ENCODE data around the gene SLC23A2.

SLC23A2 gene

DNA sequence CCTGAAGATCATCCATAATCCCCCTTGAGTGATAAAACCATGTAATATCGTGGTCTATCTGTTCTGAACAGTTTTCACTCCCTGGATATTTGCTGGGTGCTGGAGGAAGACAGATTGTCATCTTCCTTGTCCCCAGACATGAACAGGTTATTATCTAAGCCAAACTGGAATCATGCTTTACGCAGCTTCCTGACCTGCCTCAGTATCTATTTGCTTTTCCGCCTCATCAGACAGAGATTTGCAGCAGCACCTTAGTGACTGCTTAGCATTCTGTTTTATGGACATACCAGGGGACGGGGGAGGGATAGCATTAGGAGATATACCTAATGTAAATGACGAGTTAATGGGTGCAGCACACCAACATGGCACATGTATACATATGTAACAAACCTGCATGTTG, 124.6 kb downstream of the SLC23A2 start:
- Histone ChIP-seq H3K4me1 (ENCODE audit: control insufficient read depth, insufficient read depth, low read length, unreplicated experiment) (no peaks in the 10 kb centered on the region), H3K27ac (ENCODE audit: low read depth, low read length) (no peak overlapping the region), H3K4me3 (ENCODE audit: low read depth, low read length) (no peak overlapping the region), H3K79me2 (ENCODE audit: control insufficient read depth, insufficient read depth, low read length, unreplicated experiment) (no peaks in the 10 kb centered on the region), H3K27me3 (ENCODE audit: insufficient read depth, low read length) (no peaks in the 10 kb centered on the region), H2AFZ (ENCODE audit: low read length, unreplicated experiment) (no peak overlapping the region), H3K36me3 (ENCODE audit: insufficient read depth, low read length) (0 out of 2 replicates have a peak, but pooled peaks cover 3% of the 10 kb centered on the region)

DNA sequence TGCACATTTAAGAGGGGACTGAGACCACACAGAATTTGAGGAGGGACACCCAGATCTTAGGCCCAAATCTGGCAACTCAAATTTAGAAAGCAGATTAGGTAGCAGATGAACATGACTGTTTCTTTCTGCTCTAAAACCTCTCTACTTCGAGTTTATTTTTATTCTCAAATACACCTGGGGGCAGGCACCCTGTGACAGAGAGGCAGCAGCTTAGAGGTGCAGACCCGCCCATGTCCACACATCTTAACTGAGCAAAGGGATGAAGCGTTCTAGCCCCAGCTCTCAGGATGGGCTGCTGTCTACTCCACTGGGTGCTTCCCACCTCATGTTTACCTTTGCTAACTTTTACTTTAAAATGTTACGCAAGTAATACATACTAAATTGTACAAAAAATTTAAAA, 125.0 kb downstream of the SLC23A2 start:
- Histone ChIP-seq H3K27me3 (ENCODE audit: insufficient read depth, low read length) (no peaks in the 10 kb centered on the region), H3K79me2 (ENCODE audit: control insufficient read depth, insufficient read depth, low read length, unreplicated experiment) (no peaks in the 10 kb centered on the region), H3K4me1 (ENCODE audit: control insufficient read depth, insufficient read depth, low read length, unreplicated experiment) (no peaks in the 10 kb centered on the region), H3K27ac (ENCODE audit: low read depth, low read length) (no peak overlapping the region), H2AFZ (ENCODE audit: low read length, unreplicated experiment) (no peak overlapping the region), H3K4me3 (ENCODE audit: low read depth, low read length) (no peak overlapping the region), H3K36me3 (ENCODE audit: insufficient read depth, low read length) (0 out of 2 replicates have a peak, but pooled peaks cover 3% of the 10 kb centered on the region)

DNA sequence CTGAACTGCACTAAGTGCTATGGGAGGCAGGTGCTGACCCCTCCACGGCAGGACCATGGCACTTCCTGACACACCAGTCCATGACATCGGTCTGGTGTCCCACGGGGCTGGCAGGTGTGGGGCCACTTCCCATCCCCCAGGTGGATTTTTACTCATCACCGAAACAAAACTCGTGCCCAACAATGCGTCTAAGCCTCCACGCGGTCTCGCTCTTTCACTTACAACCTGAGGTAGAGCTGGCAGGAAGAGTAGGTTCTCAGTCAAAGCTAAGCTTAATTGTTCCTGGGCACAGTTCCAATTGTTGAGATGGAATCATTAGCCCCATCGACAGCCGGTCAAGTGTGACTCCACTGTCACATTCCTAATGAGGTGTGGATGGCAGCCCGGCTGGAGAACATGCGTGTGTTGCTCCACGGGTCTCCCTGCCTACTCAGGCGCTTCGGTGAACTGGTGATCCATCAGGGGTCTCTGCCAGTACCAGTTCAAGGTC, 125.7 kb downstream of the SLC23A2 start:
- Histone ChIP-seq H3K79me2 (ENCODE audit: control insufficient read depth, insufficient read depth, low read length, unreplicated experiment) (no peaks in the 10 kb centered on the region), H3K4me1 (ENCODE audit: control insufficient read depth, insufficient read depth, low read length, unreplicated experiment) (no peaks in the 10 kb centered on the region), H3K36me3 (ENCODE audit: insufficient read depth, low read length) (0 out of 2 replicates have a peak, but pooled peaks cover 3% of the 10 kb centered on the region), H3K27me3 (ENCODE audit: insufficient read depth, low read length) (no peaks in the 10 kb centered on the region), H2AFZ (ENCODE audit: low read length, unreplicated experiment) (no peak overlapping the region), H3K4me3 (ENCODE audit: low read depth, low read length) (no peak overlapping the region), H3K27ac (ENCODE audit: low read depth, low read length) (no peak overlapping the region)

DNA sequence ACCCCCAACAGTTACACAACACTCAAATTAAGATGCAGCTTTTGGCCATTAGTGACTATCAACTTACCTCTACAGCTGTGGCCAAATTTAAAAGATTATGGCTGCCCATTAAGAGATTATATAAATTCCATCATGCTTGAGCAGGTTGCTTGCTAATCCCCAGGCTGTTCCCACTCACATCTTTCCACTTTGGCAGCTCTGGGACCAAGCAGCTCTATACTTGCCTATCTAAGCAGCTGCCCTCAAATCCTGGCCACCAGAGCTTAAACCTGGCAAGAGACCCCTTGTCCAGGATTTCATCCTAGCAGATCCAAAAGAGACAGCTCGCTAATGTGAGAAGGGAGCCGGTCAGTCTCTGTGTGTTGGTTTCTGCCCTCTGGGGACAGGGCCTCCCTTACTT, 127.9 kb downstream of the SLC23A2 start:
- Histone ChIP-seq H3K79me2 (ENCODE audit: control insufficient read depth, insufficient read depth, low read length, unreplicated experiment) (no peaks in the 10 kb centered on the region), H3K27me3 (ENCODE audit: insufficient read depth, low read length) (no peaks in the 10 kb centered on the region), H2AFZ (ENCODE audit: low read length, unreplicated experiment) (no peak overlapping the region), H3K27ac (ENCODE audit: low read depth, low read length) (no peak overlapping the region), H3K36me3 (ENCODE audit: insufficient read depth, low read length) (peaks cover 3% of the 10 kb centered on the region; the same call in 1 of the 2 replicates), H3K4me3 (ENCODE audit: low read depth, low read length) (no peak overlapping the region), H3K4me1 (ENCODE audit: control insufficient read depth, insufficient read depth, low read length, unreplicated experiment) (no peaks in the 10 kb centered on the region)

DNA sequence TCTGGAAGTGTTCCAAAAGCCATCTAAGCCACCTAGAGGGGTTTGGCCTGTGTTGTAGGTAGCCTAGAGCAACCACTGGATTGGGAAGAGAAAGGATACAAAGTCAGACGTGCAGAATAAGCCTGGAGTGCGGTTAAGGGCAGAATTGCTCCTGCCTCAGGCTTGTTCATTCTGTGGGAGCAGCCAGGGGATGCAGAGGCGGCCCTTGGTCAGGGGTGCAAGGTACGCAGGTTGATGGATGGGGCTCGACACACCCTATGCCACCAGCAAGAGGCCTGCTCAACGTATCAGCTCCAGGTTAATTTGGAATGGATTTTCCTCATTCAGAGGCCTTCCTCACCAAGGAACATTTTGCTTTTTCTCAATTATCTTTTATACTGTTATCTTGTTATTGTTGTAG, 129.8 kb downstream of the SLC23A2 start:
- Histone ChIP-seq H2AFZ (ENCODE audit: low read length, unreplicated experiment) (no peak overlapping the region), H3K79me2 (ENCODE audit: control insufficient read depth, insufficient read depth, low read length, unreplicated experiment) (no peaks in the 10 kb centered on the region), H3K4me1 (ENCODE audit: control insufficient read depth, insufficient read depth, low read length, unreplicated experiment) (no peaks in the 10 kb centered on the region), H3K4me3 (ENCODE audit: low read depth, low read length) (no peak overlapping the region), H3K27ac (ENCODE audit: low read depth, low read length) (no peak overlapping the region), H3K36me3 (ENCODE audit: insufficient read depth, low read length) (peaks cover 3% of the 10 kb centered on the region; the same call in 1 of the 2 replicates), H3K27me3 (ENCODE audit: insufficient read depth, low read length) (no peaks in the 10 kb centered on the region)

DNA sequence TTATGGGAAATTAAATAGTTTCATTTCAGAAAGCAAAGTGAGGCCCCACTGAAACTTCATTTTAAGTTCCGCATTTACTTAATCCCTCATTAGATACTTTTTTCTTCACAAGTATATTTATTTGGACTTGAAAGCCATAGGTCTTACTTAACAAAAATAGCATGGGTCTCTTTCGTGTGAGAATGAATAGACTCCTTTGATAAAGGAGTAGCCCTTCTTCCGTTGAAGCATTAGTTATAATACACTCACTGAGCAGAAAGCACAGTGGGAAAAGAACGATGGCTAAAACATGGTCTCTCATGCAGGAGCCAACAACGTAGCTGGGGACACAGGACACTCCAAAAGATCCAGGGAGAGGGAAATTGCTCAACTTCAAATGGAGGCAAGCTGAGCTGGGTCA, 130.4 kb downstream of the SLC23A2 start:
- H2AFZ ChIP-seq (ENCODE audit: low read length, unreplicated experiment) = no peak overlapping the region
- no peak overlapping the region for H3K27ac ChIP-seq (ENCODE audit: low read depth, low read length)
- no peaks in the 10 kb centered on the region for H3K27me3 ChIP-seq (ENCODE audit: insufficient read depth, low read length)
- peaks cover 3% of the 10 kb centered on the region; the same call in 1 of the 2 replicates for H3K36me3 ChIP-seq (ENCODE audit: insufficient read depth, low read length)
- H3K4me1 ChIP-seq (ENCODE audit: control insufficient read depth, insufficient read depth, low read length, unreplicated experiment) = no peaks in the 10 kb centered on the region
- no peaks in the 10 kb centered on the region for H3K79me2 ChIP-seq (ENCODE audit: control insufficient read depth, insufficient read depth, low read length, unreplicated experiment)
- no peak overlapping the region for H3K4me3 ChIP-seq (ENCODE audit: low read depth, low read length)

DNA sequence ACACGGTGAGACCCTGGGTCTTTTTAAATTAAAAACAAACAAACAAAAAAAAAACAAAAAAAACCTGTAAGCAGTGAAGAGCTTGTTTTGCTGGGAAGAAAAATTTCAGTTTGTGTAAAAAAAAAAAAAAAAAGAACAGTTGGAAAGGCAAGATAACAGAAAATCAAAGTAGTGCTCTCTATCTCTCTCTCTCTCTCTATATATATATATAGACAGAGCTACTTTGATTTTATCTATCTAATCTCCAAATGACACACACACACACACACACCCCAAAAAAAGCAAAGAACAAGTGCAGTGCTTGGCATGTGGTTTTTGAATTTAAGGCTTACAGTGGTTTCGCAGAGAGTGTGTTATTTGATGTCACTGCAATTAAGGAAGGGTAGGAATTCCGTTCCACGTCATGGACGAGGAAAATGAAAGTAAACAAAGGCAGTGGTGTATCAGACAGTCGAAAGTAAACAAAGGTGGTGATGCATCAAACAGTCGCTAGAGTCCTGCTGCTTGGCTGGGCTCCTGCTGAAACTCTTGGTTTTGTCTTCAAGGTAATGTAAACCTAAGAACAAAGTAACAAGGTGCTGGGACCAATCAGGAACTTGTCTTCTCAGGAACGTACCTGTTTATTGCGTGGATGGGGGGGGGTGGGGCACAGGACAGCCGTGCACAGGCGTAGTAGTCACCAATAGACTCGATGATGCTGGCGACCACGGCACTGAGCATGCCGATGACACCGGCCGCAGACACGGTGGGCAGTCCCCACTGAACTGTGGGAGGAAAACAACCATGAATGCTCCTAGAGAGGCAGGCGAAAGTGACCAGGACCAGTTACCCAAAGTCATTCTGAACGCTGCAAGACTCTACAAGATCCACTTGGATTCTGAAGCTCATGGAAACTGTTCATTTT, 131.8 kb downstream of the SLC23A2 start:
- no peak overlapping the region for H3K27ac ChIP-seq (ENCODE audit: low read depth, low read length)
- no peaks in the 10 kb centered on the region for H3K27me3 ChIP-seq (ENCODE audit: insufficient read depth, low read length)
- no peaks in the 10 kb centered on the region for H3K79me2 ChIP-seq (ENCODE audit: control insufficient read depth, insufficient read depth, low read length, unreplicated experiment)
- H3K4me3 ChIP-seq (ENCODE audit: low read depth, low read length) = no peak overlapping the region
- H2AFZ ChIP-seq (ENCODE audit: low read length, unreplicated experiment) = no peak overlapping the region
- peaks cover 3% of the 10 kb centered on the region; the same call in 1 of the 2 replicates for H3K36me3 ChIP-seq (ENCODE audit: insufficient read depth, low read length)
- no peaks in the 10 kb centered on the region for H3K4me1 ChIP-seq (ENCODE audit: control insufficient read depth, insufficient read depth, low read length, unreplicated experiment)

DNA sequence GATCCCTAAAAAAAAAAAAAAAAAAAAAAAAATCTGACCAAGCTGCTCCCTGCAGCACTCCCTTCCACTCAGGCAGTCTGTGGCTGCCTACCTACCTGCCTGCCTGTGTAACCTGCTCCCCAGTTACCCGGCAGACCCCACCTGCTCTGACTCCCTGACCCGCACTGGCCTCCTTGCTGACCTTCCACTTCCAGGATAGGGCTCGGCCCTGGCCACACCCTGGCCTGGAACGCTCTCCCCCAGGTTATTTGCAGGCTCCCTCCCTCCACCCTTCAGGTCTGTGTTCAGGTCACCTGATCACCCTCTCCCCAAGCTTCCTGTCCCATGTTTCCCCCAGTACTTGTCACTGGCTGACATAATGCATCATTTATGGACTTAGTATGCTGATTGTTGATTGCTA, 134.3 kb downstream of the SLC23A2 start:
- Histone ChIP-seq H2AFZ (ENCODE audit: low read length, unreplicated experiment) (no peak overlapping the region), H3K4me1 (ENCODE audit: control insufficient read depth, insufficient read depth, low read length, unreplicated experiment) (no peaks in the 10 kb centered on the region), H3K36me3 (ENCODE audit: insufficient read depth, low read length) (no peaks in the 10 kb centered on the region; the same call in 1 of the 2 replicates), H3K79me2 (ENCODE audit: control insufficient read depth, insufficient read depth, low read length, unreplicated experiment) (no peaks in the 10 kb centered on the region), H3K27me3 (ENCODE audit: insufficient read depth, low read length) (no peaks in the 10 kb centered on the region), H3K4me3 (ENCODE audit: low read depth, low read length) (no peak overlapping the region), H3K27ac (ENCODE audit: low read depth, low read length) (no peak overlapping the region)

DNA sequence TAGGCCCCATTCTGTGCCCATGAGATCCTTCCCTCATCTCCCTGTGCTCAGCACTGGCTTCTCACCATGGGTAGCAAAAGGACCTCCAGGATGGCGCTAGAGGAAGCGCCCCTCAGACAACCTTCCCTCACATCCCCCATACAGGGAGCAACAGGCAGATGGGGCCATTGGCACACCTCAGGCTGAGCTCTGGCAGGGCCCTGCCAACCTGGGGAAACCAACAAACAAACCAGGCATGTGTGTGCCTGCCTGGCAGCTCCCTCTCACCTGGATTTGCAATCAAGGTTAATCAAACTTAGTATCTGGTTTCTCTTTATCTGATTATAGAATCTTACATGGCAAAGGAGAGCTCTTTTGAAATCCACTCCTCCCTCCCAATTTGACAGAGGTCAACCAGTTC, 134.9 kb downstream of the SLC23A2 start:
- no peaks in the 10 kb centered on the region for H3K27me3 ChIP-seq (ENCODE audit: insufficient read depth, low read length)
- H3K4me3 ChIP-seq (ENCODE audit: low read depth, low read length) = no peak overlapping the region
- H3K36me3 ChIP-seq (ENCODE audit: insufficient read depth, low read length) = peaks cover 5% of the 10 kb centered on the region; the same call in 1 of the 2 replicates
- no peak overlapping the region for H2AFZ ChIP-seq (ENCODE audit: low read length, unreplicated experiment)
- H3K4me1 ChIP-seq (ENCODE audit: control insufficient read depth, insufficient read depth, low read length, unreplicated experiment) = no peaks in the 10 kb centered on the region
- H3K79me2 ChIP-seq (ENCODE audit: control insufficient read depth, insufficient read depth, low read length, unreplicated experiment) = no peaks in the 10 kb centered on the region
- H3K27ac ChIP-seq (ENCODE audit: low read depth, low read length) = no peak overlapping the region

DNA sequence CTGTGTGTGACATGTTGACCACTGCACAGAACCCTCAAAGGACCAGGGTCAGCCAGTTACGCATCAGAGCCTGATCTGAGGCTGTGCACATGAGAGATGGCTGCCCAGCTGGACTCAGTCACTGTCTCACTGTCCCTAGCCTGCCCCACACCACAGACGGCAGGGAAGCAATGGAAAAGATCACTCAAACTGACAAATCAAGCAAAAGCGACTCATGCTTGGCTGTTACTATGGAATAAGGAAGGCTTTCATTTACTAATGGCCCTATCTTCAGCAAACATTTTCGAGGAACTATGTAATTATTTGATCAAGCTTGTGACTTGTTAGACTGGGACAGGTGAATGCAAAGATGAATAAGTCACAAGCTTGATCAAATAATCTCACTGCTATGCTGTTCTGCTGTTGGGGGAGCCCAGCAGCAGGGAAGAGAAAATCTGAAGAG, 137.0 kb downstream of the SLC23A2 start:
- Histone ChIP-seq H3K27me3 (ENCODE audit: insufficient read depth, low read length) (no peaks in the 10 kb centered on the region), H3K27ac (ENCODE audit: low read depth, low read length) (no peak overlapping the region), H3K36me3 (ENCODE audit: insufficient read depth, low read length) (peaks cover 7% of the 10 kb centered on the region; the same call in 1 of the 2 replicates), H3K79me2 (ENCODE audit: control insufficient read depth, insufficient read depth, low read length, unreplicated experiment) (no peaks in the 10 kb centered on the region), H3K4me1 (ENCODE audit: control insufficient read depth, insufficient read depth, low read length, unreplicated experiment) (no peaks in the 10 kb centered on the region), H3K4me3 (ENCODE audit: low read depth, low read length) (no peak overlapping the region), H2AFZ (ENCODE audit: low read length, unreplicated experiment) (no peak overlapping the region)

DNA sequence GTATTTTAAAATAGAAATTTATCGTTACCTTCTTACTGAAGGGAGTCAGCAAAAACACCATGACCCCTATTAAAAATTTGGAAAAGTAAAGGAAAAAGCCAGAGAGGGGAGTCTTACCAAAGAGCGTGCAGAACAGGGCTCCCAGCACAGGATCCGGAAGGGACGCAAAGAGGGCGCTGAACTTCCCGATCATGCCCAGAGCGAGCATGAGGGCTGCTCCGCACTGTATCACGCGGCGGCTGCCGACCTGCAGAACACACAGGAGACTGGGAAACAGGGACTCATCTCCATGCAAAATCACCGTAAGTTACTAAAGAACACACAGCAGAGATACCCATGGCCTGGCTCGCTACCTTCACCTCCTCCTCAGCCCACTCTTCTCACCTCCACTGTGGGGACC, 138.6 kb downstream of the SLC23A2 start:
- Histone ChIP-seq H3K79me2 (ENCODE audit: control insufficient read depth, insufficient read depth, low read length, unreplicated experiment) (no peaks in the 10 kb centered on the region), H2AFZ (ENCODE audit: low read length, unreplicated experiment) (no peak overlapping the region), H3K27ac (ENCODE audit: low read depth, low read length) (no peak overlapping the region), H3K27me3 (ENCODE audit: insufficient read depth, low read length) (no peaks in the 10 kb centered on the region), H3K36me3 (ENCODE audit: insufficient read depth, low read length) (peaks cover 7% of the 10 kb centered on the region; the same call in 1 of the 2 replicates), H3K4me1 (ENCODE audit: control insufficient read depth, insufficient read depth, low read length, unreplicated experiment) (no peaks in the 10 kb centered on the region), H3K4me3 (ENCODE audit: low read depth, low read length) (no peak overlapping the region)

All from ACC112 (cell line).